Keratinocyte (primary cell): ENCODE data around the gene MARCHF3. TPM values are rescaled to one million over a fixed set of nuclear protein-coding genes. Genes with fewer than 3 reads are reported as not detected.

Source experiments
- DNase-seq: peaks from one replicate; pipeline ENCODE4 v3.0.0-alpha.2; 2011; ENCODE audit warnings: low read depth, missing footprints, low spot score
- FAIRE-seq: peaks from 2 replicates; lab custom pipeline; 2011; peaks lifted over from hg19 to GRCh38; lab: Jason Lieb, UNC
- H2AFZ ChIP-seq: 2 replicates; pipeline ENCODE4 v1.6.0; 2012; ENCODE audit warnings: low read length, control low read depth, inconsistent platforms; ENCODE audit not compliant: control insufficient read depth
- H3K27ac ChIP-seq: 2 replicates; pipeline ENCODE4 v1.5.1; 2011; ENCODE audit warnings: low read length; ENCODE audit not compliant: control insufficient read depth, insufficient read depth
- H3K27me3 ChIP-seq: 3 replicates; pipeline ENCODE4 v1.6.0; 2011; ENCODE audit warnings: low read length; ENCODE audit not compliant: control insufficient read depth, insufficient read depth; ENCODE audit errors: extremely low read depth
- H3K36me3 ChIP-seq, 2 experiments: 2 replicates in 1 of 2; 3 replicates in 1 of 2; pipeline ENCODE4 v1.5.1; 2011; ENCODE audit warnings: low read length in 2 of 2, mild to moderate bottlenecking in 1 of 2; ENCODE audit not compliant: control insufficient read depth in 2 of 2, insufficient read depth in 2 of 2; ENCODE audit errors: extremely low read depth in 1 of 2
- H3K4me1 ChIP-seq: 3 replicates; pipeline ENCODE4 v1.5.1; 2011; ENCODE audit warnings: low read length; ENCODE audit not compliant: control insufficient read depth, insufficient read depth; ENCODE audit errors: extremely low read depth
- H3K4me2 ChIP-seq: 3 replicates; pipeline ENCODE4 v1.6.0; 2011; ENCODE audit warnings: low read depth, low read length; ENCODE audit not compliant: control insufficient read depth, insufficient read depth; ENCODE audit errors: extremely low read depth
- H3K4me3 ChIP-seq, 3 experiments: fragments of 200-600 bp in 1 of 3; sonication (generic) in 1 of 3; 2 replicates in 2 of 3; 3 replicates in 1 of 3; pipeline ENCODE4 v1.5.1; 2011 to 2016; ENCODE audit warnings: low read length in 3 of 3, mild to moderate bottlenecking in 3 of 3, control low read depth in 2 of 3, inconsistent platforms in 1 of 3, low read depth in 1 of 3, mixed read lengths in 1 of 3, mixed run types in 1 of 3, moderate library complexity in 1 of 3; ENCODE audit not compliant: control insufficient read depth in 2 of 3, insufficient read depth in 2 of 3; ENCODE audit errors: extremely low read depth in 1 of 3
- H3K79me2 ChIP-seq: 2 replicates; pipeline ENCODE4 v1.6.0; 2012; ENCODE audit warnings: low read length; ENCODE audit not compliant: control insufficient read depth, insufficient read depth
- H3K9ac ChIP-seq: 3 replicates; pipeline ENCODE4 v1.6.0; 2011; ENCODE audit warnings: low read length; ENCODE audit not compliant: control insufficient read depth, insufficient read depth; ENCODE audit errors: extremely low read depth
- H3K9me1 ChIP-seq: 3 replicates; pipeline ENCODE4 v1.6.0; 2011; ENCODE audit warnings: low read length; ENCODE audit not compliant: control insufficient read depth, insufficient read depth; ENCODE audit errors: extremely low read depth
- H3K9me3 ChIP-seq: 2 replicates; pipeline ENCODE4 v1.5.1; 2012; ENCODE audit warnings: low read depth, low read length; ENCODE audit not compliant: control insufficient read depth
- H4K20me1 ChIP-seq: 3 replicates; pipeline ENCODE4 v1.6.0; 2011; ENCODE audit warnings: low read length; ENCODE audit not compliant: control insufficient read depth, insufficient read depth; ENCODE audit errors: extremely low read depth
- CTCF ChIP-seq, 3 experiments: IDR thresholded peaks in 1 of 3; conservative IDR thresholded peaks in 1 of 3; optimal IDR thresholded peaks in 1 of 3; 2 replicates in 2 of 3; 3 replicates in 1 of 3; pipeline versions ENCODE3 to v1.5.1; 2011; ENCODE audit warnings: low read length in 3 of 3, mild to moderate bottlenecking in 3 of 3, moderate library complexity in 2 of 3, control low read depth in 1 of 3, inconsistent platforms in 1 of 3; ENCODE audit not compliant: insufficient read depth in 2 of 3; ENCODE audit errors: extremely low read depth in 1 of 3
- EZH2 ChIP-seq: IDR thresholded peaks from one replicate; pipeline ENCODE4 v1.6.1; 2012; ENCODE audit warnings: inconsistent platforms, mild to moderate bottlenecking, low read length, moderate library complexity
- dilution Hi-C: fragments of 300-500 bp; cut with MboI; formaldehyde crosslinking; loops from one replicate; pipeline ENCODE4 v1.7.0; 2020; ENCODE audit warnings: low sequenced_read_pairs; ENCODE audit not compliant: extremely low pct_ligation_motif_present
- polyA plus RNA-seq, 5 experiments: library from polyadenylated mRNA; depleted of rRNA in 3 of 5; stranded (reverse) in 3 of 5; stranded (forward) in 1 of 5; unstranded in 1 of 5; fragments of >200 nt; gene quantifications; 1 replicate in 1 of 5; 2 replicates in 3 of 5; 3 replicates in 1 of 5; pipeline versions ENCODE4 v1.2.1 to v1.2.3, GENCODE V29; 2011 to 2012; ENCODE audit warnings: missing spikeins in 2 of 5, low read depth in 1 of 5, low replicate concordance in 1 of 5

Gene MARCHF3
- polyA plus RNA-seq, 1 donor (not counting 4 experiments of a cell fraction or from before 2014, with no cell fraction given): 0.45 TPM

- Histone ChIP-seq H3K9me3 (no peaks in the 10 kb centered on the region), H3K9me1 (no peaks in the 10 kb centered on the region), H3K9ac (no peak overlapping the region), H3K36me3 (no peaks in the 10 kb centered on the region), H4K20me1 (no peaks in the 10 kb centered on the region), H3K4me3 (no peak overlapping the region), H3K4me2 (no peak overlapping the region), H3K4me1 (no peaks in the 10 kb centered on the region), H3K27ac (no peak overlapping the region), H3K27me3 (no peaks in the 10 kb centered on the region), H3K79me2 (no peaks in the 10 kb centered on the region), H2AFZ (no peak overlapping the region)
- DNase-seq: no peak
- FAIRE-seq: no peak
- dilution Hi-C loops: no loop called here
- TF ChIP-seq CTCF (optimal IDR thresholded peaks at IDR 0.05 in 1 of 3, IDR thresholded peaks at IDR 0.05 in 1 of 3, conservative IDR thresholded peaks at IDR 0.05 in 1 of 3; ENCODE audit: extremely low read depth in 1 of 3, insufficient read depth in 2 of 3, low read length in 3 of 3): no peak
- no peak for TF ChIP-seq EZH2
Measured at GRCh38 chr5:126949475-126949874, 80.9 kb downstream of the MARCHF3 start.

- Histone ChIP-seq H3K4me3 (no peak overlapping the region), H3K27ac (no peak overlapping the region), H3K9me1 (no peaks in the 10 kb centered on the region), H2AFZ (no peak overlapping the region), H3K9ac (no peak overlapping the region), H3K4me2 (no peak overlapping the region), H3K4me1 (no peaks in the 10 kb centered on the region), H3K27me3 (no peaks in the 10 kb centered on the region), H4K20me1 (no peaks in the 10 kb centered on the region), H3K9me3 (no peaks in the 10 kb centered on the region), H3K79me2 (no peaks in the 10 kb centered on the region), H3K36me3 (no peaks in the 10 kb centered on the region)
- no peak for TF ChIP-seq CTCF (optimal IDR thresholded peaks at IDR 0.05 in 1 of 3, IDR thresholded peaks at IDR 0.05 in 1 of 3, conservative IDR thresholded peaks at IDR 0.05 in 1 of 3; ENCODE audit: extremely low read depth in 1 of 3, insufficient read depth in 2 of 3, low read length in 3 of 3)
- no peak for TF ChIP-seq EZH2
- no peak for FAIRE-seq
- dilution Hi-C loops: no loop called here
- no peak for DNase-seq
Measured at GRCh38 chr5:126948453-126948852, 81.9 kb downstream of the MARCHF3 start.
